ENCODE measurements around the gene LACTBL1.
"Not testable (repeated sequence)": the region's sequence is repeated elsewhere in the genome, so short reads cannot be mapped to it uniquely, and the experiment has no call there.

The LACTBL1 gene

GRCh38 chr1:22972760-22973159, at the start of gene LACTBL1:
LACTBL1 (minus strand) TSS chr1:22972866; CDS start chr1:22972316, 550 bp downstream.
- DNase-seq = no peak

- DNase-seq = no peak
These were observed 49.2 kb upstream of the LACTBL1 start for GRCh38 chr1:23021834-23022233.

GRCh38 chr1:23020706-23021405, 48.2 kb upstream of the LACTBL1 start:
- DNase-seq = no peak

GRCh38 chr1:23019863-23020625, 47.4 kb upstream of the LACTBL1 start:
- DNase-seq = peak; percentile 8

GRCh38 chr1:23019094-23019862, 46.6 kb upstream of the LACTBL1 start, which contains the start of gene KDM1A:
KDM1A (plus strand) TSS chr1:23019468; CDS start chr1:23019597, 129 bp downstream.
- peak; percentile 98 for DNase-seq

GRCh38 chr1:23018661-23019093, 46.0 kb upstream of the LACTBL1 start:
- DNase-seq = no peak

- no peak for DNase-seq
These were observed 41.0 kb upstream of the LACTBL1 start for GRCh38 chr1:23013657-23014056.

GRCh38 chr1:23010025-23010424, 37.4 kb upstream of the LACTBL1 start:
- DNase-seq = not testable (repeated sequence)

- DNase-seq = no peak
These were observed 36.2 kb upstream of the LACTBL1 start for GRCh38 chr1:23008901-23009300.

- no peak for DNase-seq
These were observed 34.4 kb upstream of the LACTBL1 start for GRCh38 chr1:23007106-23007505.

- DNase-seq = not testable (repeated sequence)
These were observed 32.1 kb upstream of the LACTBL1 start for GRCh38 chr1:23004769-23005168.

GRCh38 chr1:23004112-23004511, 31.4 kb upstream of the LACTBL1 start:
- DNase-seq = no peak

- DNase-seq = not testable (repeated sequence)
These were observed 29.6 kb upstream of the LACTBL1 start for GRCh38 chr1:23002218-23002617.

GRCh38 chr1:23000133-23000532, 27.5 kb upstream of the LACTBL1 start:
- DNase-seq = not testable (repeated sequence)

- DNase-seq = not testable (repeated sequence)
These were observed 24.9 kb upstream of the LACTBL1 start for GRCh38 chr1:22997528-22997927.

GRCh38 chr1:22995774-22996173, 23.1 kb upstream of the LACTBL1 start:
- DNase-seq = no peak

- not testable (repeated sequence) for DNase-seq
These were observed 20.6 kb upstream of the LACTBL1 start for GRCh38 chr1:22993220-22993795.

- not testable (repeated sequence) for DNase-seq
These were observed 19.7 kb upstream of the LACTBL1 start for GRCh38 chr1:22992384-22992783.

- no peak for DNase-seq
These were observed 11.3 kb upstream of the LACTBL1 start for GRCh38 chr1:22983944-22984343.

GRCh38 chr1:22980471-22980790, 7.8 kb upstream of the LACTBL1 start:
- DNase-seq = not testable (repeated sequence)

- no peak for DNase-seq
These were observed 5.6 kb upstream of the LACTBL1 start for GRCh38 chr1:22978299-22978698.

GRCh38 chr1:22976461-22977243, 4.0 kb upstream of the LACTBL1 start:
- peak; percentile 68 for DNase-seq
